ENCODE data around the gene CCDC85C.
A peak's percentile ranks its signal among the peaks of the same experiment; 100 is the strongest.

Gene CCDC85C

GRCh38 chr14:99587460-99588278, 16.3 kb downstream of the CCDC85C start:
- FAIRE-seq = no peak

GRCh38 chr14:99586761-99587459, 17.1 kb downstream of the CCDC85C start:
- no peak for FAIRE-seq

- no peak for FAIRE-seq
These were observed 17.8 kb downstream of the CCDC85C start for GRCh38 chr14:99586054-99586760.

GRCh38 chr14:99584823-99585222, 19.2 kb downstream of the CCDC85C start:
- FAIRE-seq = no peak

- no peak for FAIRE-seq
These were observed 22.1 kb downstream of the CCDC85C start for GRCh38 chr14:99581938-99582337.

- FAIRE-seq = no peak
These were observed 22.6 kb downstream of the CCDC85C start for GRCh38 chr14:99581374-99581773.

GRCh38 chr14:99579903-99580571, 24.0 kb downstream of the CCDC85C start:
- no peak for FAIRE-seq

GRCh38 chr14:99579120-99579836, 24.7 kb downstream of the CCDC85C start:
- FAIRE-seq = no peak

- no peak for FAIRE-seq
These were observed 25.4 kb downstream of the CCDC85C start for GRCh38 chr14:99578541-99579101.

GRCh38 chr14:99576761-99577705, 27.0 kb downstream of the CCDC85C start:
- FAIRE-seq = no peak

GRCh38 chr14:99576304-99576703, 27.7 kb downstream of the CCDC85C start:
- FAIRE-seq = no peak

- FAIRE-seq = no peak
These were observed 28.7 kb downstream of the CCDC85C start for GRCh38 chr14:99575043-99576023.

GRCh38 chr14:99574099-99574880, 29.7 kb downstream of the CCDC85C start:
- FAIRE-seq = peak; percentile 81

GRCh38 chr14:99573436-99574098, 30.4 kb downstream of the CCDC85C start:
- FAIRE-seq = no peak

GRCh38 chr14:99573000-99573330, 31.0 kb downstream of the CCDC85C start:
- FAIRE-seq = no peak

GRCh38 chr14:99572173-99572999, 31.6 kb downstream of the CCDC85C start:
- no peak for FAIRE-seq

- FAIRE-seq = no peak
These were observed 32.6 kb downstream of the CCDC85C start for GRCh38 chr14:99571303-99571986.

Data from endometrium (tissue), 2 donors.